Mesendoderm (in vitro differentiated cells): Measurements from ENCODE around the gene RNF138. TPM values are rescaled to one million over a fixed set of nuclear protein-coding genes. Genes with fewer than 3 reads are reported as not detected.

Experiments
- DNase-seq: peaks from one replicate; pipeline ENCODE4 v3.0.0; 2013
- H2AK5ac ChIP-seq: 2 replicates; pipeline ENCODE4 v1.6.1; 2013; ENCODE audit warnings: low read length, inconsistent platforms
- H2BK120ac ChIP-seq: 2 replicates; pipeline ENCODE4 v1.6.1; 2013; ENCODE audit warnings: low read depth, mild to moderate bottlenecking, low read length, moderate library complexity, mixed read lengths
- H2BK15ac ChIP-seq: replicated peaks from 2 replicates; pipeline ENCODE4 v1.6.1; 2013; ENCODE audit warnings: low read depth, mild to moderate bottlenecking, moderate library complexity
- H2BK5ac ChIP-seq: 2 replicates; pipeline ENCODE4 v1.6.1; 2013; ENCODE audit warnings: low read length, inconsistent platforms
- H3K18ac ChIP-seq: 2 replicates; pipeline ENCODE4 v1.6.1; 2013; ENCODE audit warnings: mild to moderate bottlenecking, low read length, mixed read lengths
- H3K23ac ChIP-seq: one replicate; pipeline ENCODE4 v1.6.1; 2013; ENCODE audit warnings: low read length
- H3K27ac ChIP-seq: 2 replicates; pipeline ENCODE4 v1.5.1; 2013; ENCODE audit warnings: low read depth, mild to moderate bottlenecking, inconsistent platforms, low read length, moderate library complexity
- H3K27me3 ChIP-seq: 2 replicates; pipeline ENCODE4 v1.6.1; 2013; ENCODE audit warnings: low read length, control low read depth, mild to moderate bottlenecking, inconsistent platforms; ENCODE audit not compliant: insufficient read depth, poor library complexity
- H3K36me3 ChIP-seq: 2 replicates; pipeline ENCODE4 v1.6.1; 2013; ENCODE audit warnings: low read length, inconsistent platforms; ENCODE audit not compliant: control insufficient read depth, insufficient read depth
- H3K4ac ChIP-seq: one replicate; pipeline ENCODE4 v1.6.1; 2013; ENCODE audit warnings: low read depth, mild to moderate bottlenecking, low read length, moderate library complexity
- H3K4me1 ChIP-seq: 2 replicates; pipeline ENCODE4 v1.6.1; 2013; ENCODE audit warnings: low read depth, low read length, inconsistent platforms; ENCODE audit not compliant: control insufficient read depth
- H3K4me2 ChIP-seq: 2 replicates; pipeline ENCODE4 v1.6.1; 2013; ENCODE audit warnings: low read length
- H3K4me3 ChIP-seq: 2 replicates; pipeline ENCODE4 v1.5.1; 2013; ENCODE audit warnings: mild to moderate bottlenecking, low read length
- H3K56ac ChIP-seq: one replicate; pipeline ENCODE4 v1.6.1; 2013; ENCODE audit warnings: low read length
- H3K79me1 ChIP-seq: 2 replicates; pipeline ENCODE4 v1.6.1; 2013; ENCODE audit warnings: low read length, inconsistent platforms
- H3K79me2 ChIP-seq: 2 replicates; pipeline ENCODE4 v1.6.1; 2013; ENCODE audit warnings: mild to moderate bottlenecking, low read length; ENCODE audit not compliant: control insufficient read depth, insufficient read depth
- H3K9ac ChIP-seq: 2 replicates; pipeline ENCODE4 v1.6.1; 2013; ENCODE audit warnings: low read length, inconsistent platforms
- H4K5ac ChIP-seq: one replicate; pipeline ENCODE4 v1.6.1; 2013; ENCODE audit warnings: low read length
- H4K8ac ChIP-seq: one replicate; pipeline ENCODE4 v1.6.1; 2013; ENCODE audit warnings: low read depth, mild to moderate bottlenecking, control low read depth, low read length, moderate library complexity
- WGBS: extraction: QIAGEN DNeasy Blood & Tissue Kit; methylation state at CpG from one replicate; pipeline ENCODE4 v1.1.7; 2013; ENCODE audit warnings: low lambda C conversion rate, missing lambda C conversion rate; ENCODE audit not compliant: insufficient coverage; ENCODE audit errors: extremely low coverage; 5-methylcytosine and 5-hydroxymethylcytosine counted together
- polyA plus RNA-seq, 2 experiments: library from polyadenylated mRNA; stranded (reverse); fragments of 200-250 nt; gene quantifications; one replicate each; pipeline ENCODE4 v1.2.3, GENCODE V29; 2013

RNF138 gene
- polyA plus RNA-seq (2013, experiment 1 of 2): 57.7 TPM
- 57.6 TPM for polyA plus RNA-seq (2013, experiment 2 of 2)

GRCh38 chr18:32091724-32092421 lies at the start of gene RNF138:
RNF138 (plus strand) TSS chr18:32091874; CDS start chr18:32092777, 903 bp downstream.
- peaks cover 9% of the 10 kb centered on the region for H3K79me1 ChIP-seq
- no peaks in the 10 kb centered on the region for H3K27me3 ChIP-seq
- H3K4ac ChIP-seq: peak within 1 kb of the TSS; percentile 82
- H3K27ac ChIP-seq: peak within 1 kb of the TSS; percentile 100
- no peak within 1 kb of the TSS for H4K5ac ChIP-seq
- peak within 1 kb of the TSS; percentile 91 for H2BK5ac ChIP-seq
- H3K36me3 ChIP-seq: peaks cover 1% of the 10 kb centered on the region
- peaks cover 35% of the 10 kb centered on the region for H3K79me2 ChIP-seq
- peak within 1 kb of the TSS; percentile 31 for H2BK120ac ChIP-seq
- H3K56ac ChIP-seq: peak within 1 kb of the TSS; percentile 99
- H2AK5ac ChIP-seq: no peak within 1 kb of the TSS
- H3K4me2 ChIP-seq: peak within 1 kb of the TSS; percentile 64
- no peak within 1 kb of the TSS for H3K23ac ChIP-seq
- peaks cover 3% of the 10 kb centered on the region for H3K4me1 ChIP-seq
- peak within 1 kb of the TSS; percentile 14 for H2BK15ac ChIP-seq
- peak within 1 kb of the TSS; percentile 63 for H3K4me3 ChIP-seq
- peak within 1 kb of the TSS; percentile 96 for H3K18ac ChIP-seq
- peak within 1 kb of the TSS; percentile 68 for H4K8ac ChIP-seq
- peak within 1 kb of the TSS; percentile 97 for H3K9ac ChIP-seq
- DNase-seq: peak; percentile 92
- WGBS: no CpG with 5 or more reads among the region's 75 CpGs

GRCh38 chr18:32042337-32042736 lies 49.3 kb upstream of the RNF138 start:
- Histone ChIP-seq H3K4me2 (no peak overlapping the region), H2BK5ac (no peak overlapping the region), H3K23ac (no peak overlapping the region), H3K9ac (no peak overlapping the region), H3K4me3 (no peak overlapping the region), H2BK15ac (no peak overlapping the region), H3K4ac (no peak overlapping the region), H3K4me1 (no peaks in the 10 kb centered on the region), H3K79me1 (no peaks in the 10 kb centered on the region), H2AK5ac (no peak overlapping the region), H3K27me3 (no peaks in the 10 kb centered on the region), H3K36me3 (no peaks in the 10 kb centered on the region), H3K56ac (no peak overlapping the region), H4K8ac (no peak overlapping the region), H3K18ac (no peak overlapping the region), H2BK120ac (no peak overlapping the region), H3K79me2 (no peaks in the 10 kb centered on the region), H4K5ac (no peak overlapping the region), H3K27ac (no peak overlapping the region)
- no peak for DNase-seq

- H3K36me3 ChIP-seq: no peaks in the 10 kb centered on the region
- no CpG with 5 or more reads among the region's 4 CpGs for WGBS
These were observed 43.1 kb upstream of the RNF138 start for GRCh38 chr18:32048507-32049091.

GRCh38 chr18:32049393-32050171 lies 42.1 kb upstream of the RNF138 start:
- Histone ChIP-seq H3K4me2 (no peak overlapping the region), H3K4ac (no peak overlapping the region), H4K5ac (no peak overlapping the region), H3K4me1 (no peaks in the 10 kb centered on the region), H2BK120ac (no peak overlapping the region), H3K56ac (no peak overlapping the region), H3K36me3 (no peaks in the 10 kb centered on the region), H3K79me1 (no peaks in the 10 kb centered on the region), H2BK5ac (no peak overlapping the region), H3K79me2 (no peaks in the 10 kb centered on the region), H2AK5ac (no peak overlapping the region), H3K9ac (no peak overlapping the region), H3K27me3 (no peaks in the 10 kb centered on the region), H3K4me3 (no peak overlapping the region), H2BK15ac (no peak overlapping the region), H4K8ac (no peak overlapping the region), H3K18ac (no peak overlapping the region), H3K23ac (no peak overlapping the region), H3K27ac (no peak overlapping the region)
- DNase-seq: peak; percentile 50
- no CpG with 5 or more reads among the region's 3 CpGs for WGBS

More at GRCh38 chr18:32048507-32049091, 43.1 kb upstream of the RNF138 start:
- no peak overlapping the region for H3K9ac ChIP-seq
- no peak overlapping the region for H4K8ac ChIP-seq
- no peak overlapping the region for H3K18ac ChIP-seq
- no peak overlapping the region for H2AK5ac ChIP-seq
- H2BK120ac ChIP-seq: no peak overlapping the region
- H3K56ac ChIP-seq: no peak overlapping the region
- H3K4me3 ChIP-seq: no peak overlapping the region
- H3K79me2 ChIP-seq: no peaks in the 10 kb centered on the region
- H3K27me3 ChIP-seq: no peaks in the 10 kb centered on the region
- H3K23ac ChIP-seq: no peak overlapping the region
- H3K79me1 ChIP-seq: no peaks in the 10 kb centered on the region
- no peak overlapping the region for H3K4ac ChIP-seq
- H3K4me1 ChIP-seq: no peaks in the 10 kb centered on the region
- no peak overlapping the region for H3K27ac ChIP-seq
- no peak overlapping the region for H3K4me2 ChIP-seq
- no peak overlapping the region for H4K5ac ChIP-seq
- DNase-seq: peak; percentile 21
- H2BK15ac ChIP-seq: no peak overlapping the region
- H2BK5ac ChIP-seq: no peak overlapping the region

- Histone ChIP-seq H3K27me3 (no peaks in the 10 kb centered on the region), H3K4me3 (no peak overlapping the region), H3K23ac (no peak overlapping the region), H4K8ac (no peak overlapping the region), H3K27ac (no peak overlapping the region), H4K5ac (no peak overlapping the region), H2BK15ac (no peak overlapping the region), H3K36me3 (no peaks in the 10 kb centered on the region), H3K79me1 (no peaks in the 10 kb centered on the region), H3K4me2 (no peak overlapping the region), H2BK5ac (no peak overlapping the region), H2AK5ac (no peak overlapping the region), H3K9ac (no peak overlapping the region), H3K4ac (no peak overlapping the region), H3K56ac (no peak overlapping the region), H3K79me2 (no peaks in the 10 kb centered on the region), H3K4me1 (no peaks in the 10 kb centered on the region), H3K18ac (no peak overlapping the region), H2BK120ac (no peak overlapping the region)
- no CpG with 5 or more reads among the region's 3 CpGs for WGBS
- DNase-seq: no peak
These were observed 34.9 kb upstream of the RNF138 start for GRCh38 chr18:32056613-32057358.
